ENCODE data around the gene IL26.
A peak's percentile ranks its signal among the peaks of the same experiment; 100 is the strongest.

IL26 gene

GRCh38 chr12:68166317-68166831 is 59.2 kb downstream of the IL26 start:
- no peak overlapping the region for H3K27ac ChIP-seq
- no peak for TF ChIP-seq CTCF (conservative IDR thresholded peaks at IDR 0.05)

- TF ChIP-seq CTCF (conservative IDR thresholded peaks at IDR 0.05), result no peak
- no peak overlapping the region for H3K27ac ChIP-seq
Observed at GRCh38 chr12:68163560-68164081, 62.0 kb downstream of the IL26 start.

- no peak overlapping the region for H3K27ac ChIP-seq
- TF ChIP-seq CTCF (conservative IDR thresholded peaks at IDR 0.05), result no peak
Observed at GRCh38 chr12:68162374-68162773, 63.2 kb downstream of the IL26 start.

- TF ChIP-seq CTCF (conservative IDR thresholded peaks at IDR 0.05), result no peak
- no peak within 1 kb of the TSS for H3K27ac ChIP-seq
Observed at GRCh38 chr12:68159681-68160304, 65.8 kb downstream of the IL26 start, which contains the start of gene IFNG. Gene IFNG (minus strand): TSS chr12:68159740. CDS start chr12:68159615, 125 bp downstream.

GRCh38 chr12:68158432-68158831 is 67.2 kb downstream of the IL26 start:
- TF ChIP-seq CTCF (conservative IDR thresholded peaks at IDR 0.05), result peak; percentile 25; the same call in 1 of the 2 replicates
- no peak overlapping the region for H3K27ac ChIP-seq

GRCh38 chr12:68157380-68157779 is 68.2 kb downstream of the IL26 start:
- H3K27ac ChIP-seq, result no peak overlapping the region
- TF ChIP-seq CTCF (conservative IDR thresholded peaks at IDR 0.05), result no peak

GRCh38 chr12:68156636-68157035 is 69.0 kb downstream of the IL26 start:
- no peak for TF ChIP-seq CTCF (conservative IDR thresholded peaks at IDR 0.05)
- H3K27ac ChIP-seq, result no peak overlapping the region

All from VCaP (cell line).